NOMO-1 treated with DMSO at 0.1 percent for 48 hours (cell line): ENCODE results near the gene TRAF1.
"Not testable (repeated sequence)": the region's sequence is repeated elsewhere in the genome, so short reads cannot be mapped to it uniquely, and the experiment has no call there.

Experiments
- DNase-seq: peaks from one replicate; lab custom pipeline; 2025; ENCODE audit not compliant: unreplicated experiment; lab: John Stamatoyannopoulos, UW

Gene TRAF1

GRCh38 chr9:120926397-120926928 lies at the start of gene TRAF1:
Gene TRAF1 (minus strand): TSS chr9:120926796. CDS start chr9:120926075, 721 bp downstream.
- peak; percentile 55 for DNase-seq

GRCh38 chr9:120974921-120975320 lies 48.3 kb upstream of the TRAF1 start:
- DNase-seq, result peak; percentile 25

GRCh38 chr9:120974181-120974580 lies 47.6 kb upstream of the TRAF1 start:
- DNase-seq, result no peak

- DNase-seq, result no peak
Measured at GRCh38 chr9:120971938-120972337, 45.3 kb upstream of the TRAF1 start.

- DNase-seq, result not testable (repeated sequence)
Measured at GRCh38 chr9:120971471-120971870, 44.9 kb upstream of the TRAF1 start.

- no peak for DNase-seq
Measured at GRCh38 chr9:120970244-120970643, 43.6 kb upstream of the TRAF1 start.

GRCh38 chr9:120966013-120966369 lies 39.4 kb upstream of the TRAF1 start:
- no peak for DNase-seq

GRCh38 chr9:120965344-120966012 lies 38.9 kb upstream of the TRAF1 start:
- no peak for DNase-seq

GRCh38 chr9:120961936-120962335 lies 35.3 kb upstream of the TRAF1 start:
- no peak for DNase-seq

GRCh38 chr9:120960001-120960400 lies 33.4 kb upstream of the TRAF1 start:
- no peak for DNase-seq

GRCh38 chr9:120956862-120957261 lies 30.3 kb upstream of the TRAF1 start:
- no peak for DNase-seq

- no peak for DNase-seq
Measured at GRCh38 chr9:120951960-120952618, 25.5 kb upstream of the TRAF1 start.

- no peak for DNase-seq
Measured at GRCh38 chr9:120950421-120951388, 24.1 kb upstream of the TRAF1 start.

- DNase-seq, result no peak
Measured at GRCh38 chr9:120949290-120949689, 22.7 kb upstream of the TRAF1 start.

- DNase-seq, result no peak
Measured at GRCh38 chr9:120948824-120949223, 22.2 kb upstream of the TRAF1 start.

GRCh38 chr9:120947222-120947621 lies 20.6 kb upstream of the TRAF1 start:
- no peak for DNase-seq

- no peak for DNase-seq
Measured at GRCh38 chr9:120946259-120946658, 19.7 kb upstream of the TRAF1 start.

GRCh38 chr9:120944948-120945347 lies 18.4 kb upstream of the TRAF1 start:
- DNase-seq, result no peak

GRCh38 chr9:120944434-120944843 lies 17.8 kb upstream of the TRAF1 start:
- peak; percentile 97 for DNase-seq

GRCh38 chr9:120942186-120943001 lies 15.8 kb upstream of the TRAF1 start:
- no peak for DNase-seq
